B cell (primary cell): ENCODE results near the gene SAMD10.

Source experiments
- CTCF ChIP-seq: fragments of 200-600 bp; IDR thresholded peaks from one replicate; pipeline ENCODE4 v1.8.0; 2022; ENCODE audit warnings: antibody characterized with exemption, mild to moderate bottlenecking
- EZH2 ChIP-seq: IDR thresholded peaks from 2 replicates; pipeline ENCODE4 v1.6.1; 2012; ENCODE audit warnings: borderline replicate concordance, low read depth, mild to moderate bottlenecking, moderate library complexity, low read length; ENCODE audit not compliant: insufficient read depth, poor library complexity, severe bottlenecking

- no peak for TF ChIP-seq CTCF
- no peak for TF ChIP-seq EZH2
Measured at GRCh38 chr20:63974402-63975200, 4.8 kb downstream of the SAMD10 start.
